ENCODE data around the gene PAPPA2. TPM values are rescaled to one million over a fixed set of nuclear protein-coding genes. Genes with fewer than 3 reads are reported as not detected.

Gene PAPPA2
- total and polyA plus RNA-seq, 10 of the 15 experiments (the other 5 are each of a cell fraction or from before 2014, with no cell fraction given): under 0.01 to 0.06 (median 0.03) TPM; not detected in 7

GRCh38 chr1:176775996-176776395 lies 313.0 kb downstream of the PAPPA2 start (continued):
- TF ChIP-seq CUX1 (IDR thresholded peaks at IDR 0.05; ENCODE audit: insufficient replicate concordance, low read depth, low read length) (no peak), IKZF1 (conservative IDR thresholded peaks at IDR 0.05) (no peak), ZBTB4 (CRISPR knock-in tag; IDR thresholded peaks at IDR 0.05) (no peak)

GRCh38 chr1:176778056-176778455 lies 315.1 kb downstream of the PAPPA2 start:
- no peak overlapping the region for H3K4me3 ChIP-seq
- SMC1A ChIA-PET (ENCODE audit: uncharacterized antibody, unreplicated experiment): no interaction called here
- intact Hi-C loops (cut with micrococcal nuclease; ENCODE audit: unreplicated experiment) (no loop called here), in situ Hi-C loops (cut with MboI) (no loop called here)
- H3K27me3 ChIP-seq (replicated peaks in 1 of 2; ENCODE audit: control insufficient read depth in 2 of 2, insufficient read depth in 2 of 2, low read length in 1 of 2): no peaks in the 10 kb centered on the region
- H3K9ac ChIP-seq (ENCODE audit: control insufficient read depth, insufficient read depth, low read length): no peak overlapping the region
- ATAC-seq (no peak), DNase-seq (ENCODE audit: low read depth, low spot score) (no peak), FAIRE-seq (no peak)
- no TSS peak for BruUV-seq (replicated peaks)
- H3K4me2 ChIP-seq (ENCODE audit: control insufficient read depth, insufficient read depth): no peak overlapping the region
- H4K20me1 ChIP-seq (ENCODE audit: control insufficient read depth, insufficient read depth): no peaks in the 10 kb centered on the region
- POLR2A ChIA-PET: interaction anchor here (0.7 kb wide), 1 partner anchor 94 kb away, joined by 4 read pairs; no protein-coding TSS in a partner anchor
- no peaks in the 10 kb centered on the region for H3K36me3 ChIP-seq (ENCODE audit: control insufficient read depth in 2 of 2, insufficient read depth in 2 of 2, low read length in 1 of 2)
- no peak overlapping the region for H3K27ac ChIP-seq (ENCODE audit: control insufficient read depth, insufficient read depth)
- CTCF ChIA-PET: no interaction called here
- H3K9me3 ChIP-seq (replicated peaks; ENCODE audit: control insufficient read depth, insufficient read depth, low read length): no peaks in the 10 kb centered on the region
- WGBS (ENCODE audit: insufficient coverage, insufficient replicate concordance, low lambda C conversion rate, missing lambda C conversion rate): 0% methylated on average over 1 of the region's 1 CpG
- H3K79me2 ChIP-seq (ENCODE audit: control insufficient read depth, insufficient read depth, low read length): no peaks in the 10 kb centered on the region
- H3K4me1 ChIP-seq (ENCODE audit: control insufficient read depth, insufficient read depth, low read length): no peaks in the 10 kb centered on the region
- RAD21 ChIA-PET (ENCODE audit: unreplicated experiment): no interaction called here
- H2AFZ ChIP-seq (ENCODE audit: control insufficient read depth, low read depth, low read length): no peak overlapping the region
- TF ChIP-seq PBX3 (IDR thresholded peaks at IDR 0.05; ENCODE audit: insufficient replicate concordance, low read depth, low read length) (no peak), CBFB (IDR thresholded peaks at IDR 0.05; ENCODE audit: low read depth) (no peak), PKNOX1 (IDR thresholded peaks at IDR 0.05) (no peak), HDAC2 (IDR thresholded peaks at IDR 0.05) (no peak), RELB (IDR thresholded peaks at IDR 0.05; ENCODE audit: low read depth) (no peak)
